Activated T-helper 2 cell treated with anti-CD3 and anti-CD28 coated beads, Interferon-gamma antibody, Interleukin-2, Interleukin-4, amounts not matched to agents 10 μg/mL and 5 μg/mL and 100 μg/mL, durations not matched to agents 14 hours and 24 hours and 36 hours (primary cell): ENCODE data around the gene KDM2A. TPM values are rescaled to one million over a fixed set of nuclear protein-coding genes. Genes with fewer than 3 reads are reported as not detected.

Source experiments
- DNase-seq: peaks from one replicate; pipeline ENCODE4 v3.0.0; 2021; ENCODE audit warnings: low spot score
- H3K27ac Mint-ChIP-seq: one replicate; pipeline ENCODE4 v1.8.0; 2021; ENCODE audit warnings: mixed read lengths
- H3K27me3 Mint-ChIP-seq: one replicate; pipeline ENCODE4 v1.8.0; 2021; ENCODE audit warnings: low read depth, mixed read lengths
- H3K36me3 Mint-ChIP-seq: one replicate; pipeline ENCODE4 v1.8.0; 2021; ENCODE audit warnings: low read depth, mixed read lengths
- H3K4me1 Mint-ChIP-seq: one replicate; pipeline ENCODE4 v1.8.0; 2021; ENCODE audit warnings: low read depth, mixed read lengths
- H3K4me3 Mint-ChIP-seq: one replicate; pipeline ENCODE4 v1.8.0; 2021; ENCODE audit warnings: low read depth, mild to moderate bottlenecking, moderate library complexity, mixed read lengths
- H3K9me3 Mint-ChIP-seq: one replicate; pipeline ENCODE4 v1.8.0; 2021; ENCODE audit warnings: mixed read lengths
- intact Hi-C: fragments of 100-400 bp; cut with micrococcal nuclease; formaldehyde crosslinking; loops from one replicate; pipeline ENCODE4 v1.15.1; 2023
- total RNA-seq: library from RNA; stranded (reverse); gene quantifications from 2 replicates; pipeline ENCODE4 v1.2.3, GENCODE V29; 2022

The KDM2A gene
- total RNA-seq, 1 donor from 2014 or later: 96.0 TPM

- H3K27me3 Mint-ChIP-seq: no peaks in the 10 kb centered on the region
- no peak for DNase-seq
- peaks cover 2% of the 10 kb centered on the region for H3K4me1 Mint-ChIP-seq
- no peak overlapping the region for H3K4me3 Mint-ChIP-seq
- intact Hi-C loops: no loop called here
- H3K36me3 Mint-ChIP-seq: peaks cover 12% of the 10 kb centered on the region
- H3K9me3 Mint-ChIP-seq: no peaks in the 10 kb centered on the region
- H3K27ac Mint-ChIP-seq: no peak overlapping the region
These were observed 187.9 kb downstream of the KDM2A start for GRCh38 chr11:67306769-67307544.

GRCh38 chr11:67307545-67308001 is 188.5 kb downstream of the KDM2A start:
- Mint-ChIP-seq H3K27me3 (no peaks in the 10 kb centered on the region), H3K27ac (no peak overlapping the region), H3K36me3 (peaks cover 7% of the 10 kb centered on the region)

More at GRCh38 chr11:67307545-67308001, 188.5 kb downstream of the KDM2A start:
- Mint-ChIP-seq H3K9me3 (no peaks in the 10 kb centered on the region), H3K4me1 (peaks cover 7% of the 10 kb centered on the region), H3K4me3 (no peak overlapping the region)
- intact Hi-C loops: no loop called here
- no peak for DNase-seq

Other genes starting within 250 kb of the KDM2A start
- 15.4 and 18.0 TPM in 2 replicates for gene PC, start 160.9 kb upstream of the KDM2A start, total RNA-seq
- not detected in 2 replicates for gene C11orf86, start 144.0 kb upstream of the KDM2A start, total RNA-seq
- gene SYT12, start 96.1 kb upstream of the KDM2A start, total RNA-seq: not detected in 2 replicates
- gene RHOD, start 62.4 kb upstream of the KDM2A start, total RNA-seq: 0.30 and 0.39 TPM in 2 replicates
- 282 and 287 TPM in 2 replicates for gene GRK2, start 147.2 kb downstream of the KDM2A start, total RNA-seq
- gene ANKRD13D, start 170.0 kb downstream of the KDM2A start, total RNA-seq: 119 and 135 TPM in 2 replicates
- 12.1 and 16.2 TPM in 2 replicates for gene SSH3, start 184.3 kb downstream of the KDM2A start, total RNA-seq
- 41.1 and 50.1 TPM in 2 replicates for gene POLD4, start 234.3 kb downstream of the KDM2A start, total RNA-seq